Neural cell (in vitro differentiated cells): ENCODE measurements around the gene PLVAP. TPM values are rescaled to one million over a fixed set of nuclear protein-coding genes. Genes with fewer than 3 reads are reported as not detected.

Experiments used
- H2AFZ ChIP-seq: fragments of 200-600, 300-800 bp; sonication (generic), shearing (Covaris generic); 2 replicates; pipeline ENCODE4 v1.6.0; 2014; ENCODE audit warnings: low read depth, mild to moderate bottlenecking, antibody characterized with exemption, low read length, moderate library complexity
- H3F3A ChIP-seq: fragments of 200-600 bp; shearing (Covaris generic); 2 replicates; pipeline ENCODE4 v1.6.1; 2016; ENCODE audit warnings: mild to moderate bottlenecking, moderate library complexity, mixed read lengths, antibody characterized with exemption, low read length; ENCODE audit not compliant: insufficient read depth, poor library complexity, severe bottlenecking
- H3K27ac ChIP-seq: fragments of 200-600, 300-800 bp; sonication (generic), shearing (Covaris generic); 2 replicates; pipeline ENCODE4 v1.5.1; 2014; ENCODE audit warnings: mild to moderate bottlenecking, low read length, moderate library complexity
- H3K27me3 ChIP-seq: fragments of 300-800, 200-600 bp; sonication (generic), shearing (Covaris generic); 2 replicates; pipeline ENCODE4 v1.6.0; 2014; ENCODE audit warnings: mild to moderate bottlenecking, low read depth, low read length, moderate library complexity; ENCODE audit not compliant: insufficient read depth
- H3K36me3 ChIP-seq: fragments of 300-800, 200-600 bp; sonication (generic), shearing (Covaris generic); 2 replicates; pipeline ENCODE4 v1.5.1; 2014; ENCODE audit warnings: mild to moderate bottlenecking, antibody characterized with exemption, low read length, moderate library complexity; ENCODE audit not compliant: insufficient read depth
- H3K4me2 ChIP-seq: fragments of 300-800, 200-600 bp; sonication (generic), shearing (Covaris generic); 2 replicates; pipeline ENCODE4 v1.6.0; 2014; ENCODE audit warnings: mild to moderate bottlenecking, low read length
- H3K4me3 ChIP-seq: fragments of 300-800, 200-600 bp; sonication (generic), shearing (Covaris generic); 2 replicates; pipeline ENCODE4 v1.5.1; 2014; ENCODE audit warnings: mild to moderate bottlenecking, low read length, moderate library complexity
- H3K79me2 ChIP-seq: fragments of 200-600 bp; shearing (Covaris generic); replicated peaks from 2 replicates; pipeline ENCODE4 v1.6.0; 2014; ENCODE audit warnings: mild to moderate bottlenecking, low read length, moderate library complexity; ENCODE audit not compliant: insufficient read depth
- H3K9ac ChIP-seq: fragments of 300-800, 200-600 bp; sonication (generic), shearing (Covaris generic); 2 replicates; pipeline ENCODE4 v1.6.1; 2016; ENCODE audit warnings: mild to moderate bottlenecking, low read length, mixed read lengths
- H3K9me2 ChIP-seq: fragments of 200-600 bp; shearing (Covaris generic); 2 replicates; pipeline ENCODE4 v1.6.1; 2016; ENCODE audit warnings: mild to moderate bottlenecking, low read length, mixed read lengths; ENCODE audit not compliant: insufficient read depth
- H3K9me3 ChIP-seq: fragments of 200-600, 300-800 bp; sonication (generic), shearing (Covaris generic); 2 replicates; pipeline ENCODE4 v1.6.1; 2016; ENCODE audit warnings: mild to moderate bottlenecking, mixed run types, low read length, moderate library complexity, mixed read lengths
- H4K20me1 ChIP-seq: fragments of 200-600 bp; shearing (Covaris generic); 2 replicates; pipeline ENCODE4 v1.6.1; 2016; ENCODE audit warnings: mild to moderate bottlenecking, mixed run types; ENCODE audit not compliant: insufficient read depth
- CTCF ChIP-seq: fragments of 450-650 bp; IDR thresholded peaks from 2 replicates; pipeline ENCODE4 v1.5.1; 2014; ENCODE audit warnings: antibody characterized with exemption, mild to moderate bottlenecking, moderate library complexity; ENCODE audit not compliant: poor library complexity, severe bottlenecking
- EP300 ChIP-seq: fragments of 450-650 bp; conservative IDR thresholded peaks from 2 replicates; pipeline ENCODE4 v1.6.1; 2014; ENCODE audit warnings: antibody characterized with exemption, mild to moderate bottlenecking, moderate library complexity; ENCODE audit not compliant: poor library complexity, severe bottlenecking
- EZH2 ChIP-seq: fragments of 200-600, 300-800 bp; shearing (Covaris generic), sonication (generic); IDR thresholded peaks from 2 replicates; pipeline ENCODE4 v1.6.1; 2014; ENCODE audit warnings: antibody characterized with exemption, low read length, borderline replicate concordance, mild to moderate bottlenecking; ENCODE audit not compliant: insufficient read depth, poor library complexity, severe bottlenecking
- MXI1 ChIP-seq: fragments of 450-650 bp; conservative IDR thresholded peaks from 2 replicates; pipeline ENCODE4 v1.6.1; 2014; ENCODE audit warnings: antibody characterized with exemption, mild to moderate bottlenecking; ENCODE audit not compliant: poor library complexity, severe bottlenecking
- POLR2AphosphoS5 ChIP-seq: IDR thresholded peaks from 2 replicates; pipeline ENCODE4 v1.6.1; 2012
- RAD21 ChIP-seq: fragments of 450-650 bp; conservative IDR thresholded peaks from 2 replicates; pipeline ENCODE4 v1.6.1; 2014; ENCODE audit warnings: antibody characterized with exemption, mild to moderate bottlenecking, moderate library complexity
- REST ChIP-seq: IDR thresholded peaks from 2 replicates; pipeline ENCODE4 v1.6.1; 2012; ENCODE audit warnings: borderline replicate concordance
- SMC3 ChIP-seq: fragments of 450-650 bp; conservative IDR thresholded peaks from 2 replicates; pipeline ENCODE4 v1.6.1; 2014; ENCODE audit warnings: antibody characterized with exemption, mild to moderate bottlenecking, moderate library complexity; ENCODE audit not compliant: poor library complexity
- TAF1 ChIP-seq: IDR thresholded peaks from 2 replicates; pipeline ENCODE4 v1.6.1; 2012; ENCODE audit warnings: low read depth
- polyA plus RNA-seq: library from polyadenylated mRNA; depleted of rRNA; stranded (reverse); fragments of >200 nt; gene quantifications from 2 replicates; pipeline ENCODE4 v1.2.3, GENCODE V29; 2014

PLVAP gene
- polyA plus RNA-seq, 1 donor from 2014 or later, result not detected

- Histone ChIP-seq H3K9me3 (no peaks in the 10 kb centered on the region), H3K4me3 (peak overlapping the region; percentile 92), H3K36me3 (no peaks in the 10 kb centered on the region), H2AFZ (peak overlapping the region; percentile 48), H3F3A (no peaks in the 10 kb centered on the region), H4K20me1 (no peaks in the 10 kb centered on the region), H3K79me2 (peaks cover 7% of the 10 kb centered on the region), H3K4me2 (peak overlapping the region; percentile 64), H3K9me2 (no peaks in the 10 kb centered on the region), H3K27me3 (no peaks in the 10 kb centered on the region), H3K9ac (peak overlapping the region; percentile 52), H3K27ac (peak overlapping the region; percentile 30)
- TF ChIP-seq CTCF (no peak), TAF1 (no peak), EZH2 (no peak), MXI1 (no peak), EP300 (no peak), RAD21 (no peak), REST (no peak), SMC3 (no peak), POLR2AphosphoS5 (no peak)
Observed at GRCh38 chr19:17305216-17305516, 72.0 kb downstream of the PLVAP start.

GRCh38 chr19:17304386-17305215 lies 72.5 kb downstream of the PLVAP start:
- no peaks in the 10 kb centered on the region for H4K20me1 ChIP-seq
- H3K36me3 ChIP-seq, result no peaks in the 10 kb centered on the region
- H3K27me3 ChIP-seq, result no peaks in the 10 kb centered on the region
- no peak overlapping the region for H3K4me2 ChIP-seq
- peak overlapping the region; percentile 92 for H3K4me3 ChIP-seq
- H3K79me2 ChIP-seq, result peaks cover 1% of the 10 kb centered on the region
- no peaks in the 10 kb centered on the region for H3F3A ChIP-seq
- H2AFZ ChIP-seq, result no peak overlapping the region
- no peak overlapping the region for H3K27ac ChIP-seq
- TF ChIP-seq CTCF (no peak), SMC3 (no peak), EP300 (no peak), EZH2 (no peak), POLR2AphosphoS5 (no peak), TAF1 (no peak), RAD21 (no peak), MXI1 (no peak), REST (no peak)
- no peaks in the 10 kb centered on the region for H3K9me3 ChIP-seq
- no peak overlapping the region for H3K9ac ChIP-seq
- H3K9me2 ChIP-seq, result no peaks in the 10 kb centered on the region
